Loucy (cell line): ENCODE measurements around the gene TGFB3.

ENCODE experiments used
- CTCF ChIP-seq: fragments of 200-600 bp; sonication (generic); conservative IDR thresholded peaks from 2 replicates; pipeline ENCODE4 v1.5.1; 2014; ENCODE audit warnings: mild to moderate bottlenecking, antibody characterized with exemption, low read length
- EZH2phosphoT487 ChIP-seq: fragments of 200-600 bp; IDR thresholded peaks from 2 replicates; pipeline ENCODE4 v1.6.1; 2018; ENCODE audit warnings: antibody characterized with exemption, mild to moderate bottlenecking, moderate library complexity, borderline replicate concordance

DNA sequence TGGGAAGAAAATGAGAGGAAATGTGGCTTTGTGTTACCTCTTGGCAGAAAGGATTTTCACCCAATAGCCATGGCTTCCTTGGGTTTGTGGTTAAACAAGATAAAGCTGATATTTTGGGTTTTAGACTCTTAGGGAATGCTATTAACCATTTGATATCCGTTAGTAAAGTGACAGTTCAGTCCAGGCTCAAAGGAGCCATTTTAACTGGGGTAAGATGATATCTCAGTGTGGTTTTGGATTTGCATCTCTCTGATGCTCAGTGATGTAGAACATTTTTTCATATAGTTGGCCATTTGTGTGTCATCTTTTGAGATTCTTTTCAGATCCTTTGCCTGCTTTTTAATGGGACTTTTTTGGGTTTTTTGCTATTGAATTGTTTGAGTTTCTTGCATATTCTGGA lies 33.9 kb upstream of the TGFB3 start:
- TF ChIP-seq CTCF (no peak), EZH2phosphoT487 (no peak)
